T-helper 9 cell (primary cell): ENCODE data around the gene ARHGAP26.

Source experiments
- DNase-seq: peaks from one replicate; pipeline ENCODE4 v3.0.0-alpha.2; 2020

The ARHGAP26 gene

GRCh38 chr5:142784401-142784955, 14.3 kb downstream of the ARHGAP26 start:
- no peak for DNase-seq

- DNase-seq, result no peak
Observed at GRCh38 chr5:142785206-142785605, 15.0 kb downstream of the ARHGAP26 start.

GRCh38 chr5:142789206-142789605, 19.0 kb downstream of the ARHGAP26 start:
- DNase-seq, result no peak

GRCh38 chr5:142792012-142792864, 22.1 kb downstream of the ARHGAP26 start:
- DNase-seq, result no peak

- DNase-seq, result no peak
Observed at GRCh38 chr5:142792865-142793232, 22.7 kb downstream of the ARHGAP26 start.

- DNase-seq, result no peak
Observed at GRCh38 chr5:142794537-142794936, 24.4 kb downstream of the ARHGAP26 start.

- DNase-seq, result no peak
Observed at GRCh38 chr5:142795251-142795650, 25.1 kb downstream of the ARHGAP26 start.

GRCh38 chr5:142796492-142797109, 26.4 kb downstream of the ARHGAP26 start:
- no peak for DNase-seq

GRCh38 chr5:142797420-142797819, 27.2 kb downstream of the ARHGAP26 start:
- DNase-seq, result no peak

GRCh38 chr5:142798099-142798770, 28.1 kb downstream of the ARHGAP26 start:
- DNase-seq, result no peak

- DNase-seq, result no peak
Observed at GRCh38 chr5:142800776-142801494, 30.8 kb downstream of the ARHGAP26 start.

- no peak for DNase-seq
Observed at GRCh38 chr5:142801495-142801871, 31.3 kb downstream of the ARHGAP26 start.

- DNase-seq, result no peak
Observed at GRCh38 chr5:142803428-142804125, 33.4 kb downstream of the ARHGAP26 start.

- no peak for DNase-seq
Observed at GRCh38 chr5:142805339-142805738, 35.2 kb downstream of the ARHGAP26 start.

- no peak for DNase-seq
Observed at GRCh38 chr5:142806841-142807267, 36.7 kb downstream of the ARHGAP26 start.

GRCh38 chr5:142807372-142807911, 37.3 kb downstream of the ARHGAP26 start:
- no peak for DNase-seq

- DNase-seq, result no peak
Observed at GRCh38 chr5:142808878-142809598, 38.9 kb downstream of the ARHGAP26 start.

- DNase-seq, result no peak
Observed at GRCh38 chr5:142810081-142810480, 39.9 kb downstream of the ARHGAP26 start.

GRCh38 chr5:142810743-142811290, 40.6 kb downstream of the ARHGAP26 start:
- no peak for DNase-seq

GRCh38 chr5:142811866-142812557, 41.8 kb downstream of the ARHGAP26 start:
- no peak for DNase-seq
